ENCODE results near the gene AKT1.
A peak's percentile ranks its signal among the peaks of the same experiment; 100 is the strongest.

Gene AKT1

GRCh38 chr14:104798300-104799243 is 3.0 kb upstream of the AKT1 start:
- DNase-seq = no peak

- DNase-seq = no peak
These were observed 1.8 kb upstream of the AKT1 start for GRCh38 chr14:104797115-104798044.

- DNase-seq = no peak
These were observed 1.1 kb upstream of the AKT1 start for GRCh38 chr14:104796687-104797081.

GRCh38 chr14:104795781-104796686 is 486 bp upstream of the AKT1 start:
- peak; percentile 80 for DNase-seq

GRCh38 chr14:104794631-104794992 is 936 bp downstream of the AKT1 start:
- DNase-seq = peak; percentile 23

GRCh38 chr14:104794099-104794498 is 1.4 kb downstream of the AKT1 start:
- DNase-seq = peak; percentile 51

- DNase-seq = no peak
These were observed 1.9 kb downstream of the AKT1 start for GRCh38 chr14:104793703-104793959.

GRCh38 chr14:104792945-104793702 is 2.4 kb downstream of the AKT1 start:
- DNase-seq = no peak

GRCh38 chr14:104792101-104792884 is 3.3 kb downstream of the AKT1 start:
- DNase-seq = no peak

- no peak for DNase-seq
These were observed 4.1 kb downstream of the AKT1 start for GRCh38 chr14:104791425-104791824.

- no peak for DNase-seq
These were observed 5.5 kb downstream of the AKT1 start for GRCh38 chr14:104789752-104790743.

GRCh38 chr14:104788873-104789663 is 6.5 kb downstream of the AKT1 start:
- DNase-seq = no peak

- no peak for DNase-seq
These were observed 7.3 kb downstream of the AKT1 start for GRCh38 chr14:104788161-104788818.

GRCh38 chr14:104787736-104788135 is 7.8 kb downstream of the AKT1 start:
- DNase-seq = no peak

GRCh38 chr14:104786726-104787675 is 8.5 kb downstream of the AKT1 start:
- DNase-seq = no peak

GRCh38 chr14:104786091-104786586 is 9.4 kb downstream of the AKT1 start:
- peak; percentile 28 for DNase-seq

GRCh38 chr14:104785708-104786080 is 9.9 kb downstream of the AKT1 start:
- DNase-seq = no peak
